Liver (tissue), 9 donors: ENCODE results near the gene DIPK1B. TPM values are rescaled to one million over a fixed set of nuclear protein-coding genes. Genes with fewer than 3 reads are reported as not detected.

ENCODE experiments used
- DNase-seq: peaks from one replicate; pipeline ENCODE4 v3.0.0-alpha.2; 2017; ENCODE audit warnings: low spot score
- H3K27ac ChIP-seq, 2 donors: one replicate each; pipeline ENCODE4 v1.7.0; 2013; ENCODE audit warnings: inconsistent platforms in 2 of 2, low read length in 2 of 2, control low read depth in 1 of 2, low read depth in 1 of 2, mild to moderate bottlenecking in 1 of 2
- H3K27me3 ChIP-seq, 4 donors: one replicate each; pipeline versions ENCODE4 v1.6.1 to v1.7.0; 2013; ENCODE audit warnings: low read length in 3 of 4, inconsistent platforms in 1 of 4, mild to moderate bottlenecking in 1 of 4, moderate library complexity in 1 of 4; ENCODE audit not compliant: control insufficient read depth in 4 of 4, insufficient read depth in 4 of 4
- H3K36me3 ChIP-seq, 4 donors: one replicate each; pipeline versions ENCODE4 v1.6.1 to v1.7.0; 2013; ENCODE audit warnings: low read length in 3 of 4, mild to moderate bottlenecking in 3 of 4, low read depth in 1 of 4, moderate library complexity in 1 of 4; ENCODE audit not compliant: control insufficient read depth in 4 of 4, insufficient read depth in 3 of 4
- H3K4me1 ChIP-seq, 4 donors: one replicate each; pipeline versions ENCODE4 v1.6.1 to v1.7.0; 2013; ENCODE audit warnings: low read length in 3 of 4, mild to moderate bottlenecking in 3 of 4, moderate library complexity in 1 of 4; ENCODE audit not compliant: control insufficient read depth in 4 of 4, insufficient read depth in 4 of 4
- H3K4me3 ChIP-seq, 3 donors: one replicate each; pipeline versions ENCODE4 v1.6.1 to v1.7.0; 2013; ENCODE audit warnings: low read length in 3 of 3, control low read depth in 1 of 3, low read depth in 1 of 3, mild to moderate bottlenecking in 1 of 3
- H3K9ac ChIP-seq, 2 donors: one replicate each; pipeline ENCODE4 v1.7.0; 2013; ENCODE audit warnings: low read length in 2 of 2, mild to moderate bottlenecking in 2 of 2, moderate library complexity in 2 of 2, control low read depth in 1 of 2, low read depth in 1 of 2
- H3K9me3 ChIP-seq, 4 donors: one replicate each; pipeline versions ENCODE4 v1.6.1 to v1.7.0; 2013; ENCODE audit warnings: low read length in 3 of 4; ENCODE audit not compliant: control insufficient read depth in 4 of 4
- CTCF ChIP-seq: fragments of 150-350 bp; IDR thresholded peaks from 2 replicates; pipeline ENCODE4 v1.5.1; 2017; ENCODE audit warnings: improper control_type of control experiment, low read depth, low read length; ENCODE audit not compliant: missing input control
- EGR1 ChIP-seq, 2 donors: IDR thresholded peaks; 2 replicates each; pipeline ENCODE4 v1.6.1; 2016 to 2018; ENCODE audit warnings: antibody characterized with exemption in 2 of 2, low read depth in 2 of 2
- FOXA1 ChIP-seq: IDR thresholded peaks from 2 replicates; pipeline ENCODE4 v1.6.1; 2016; ENCODE audit warnings: antibody characterized with exemption
- FOXA2 ChIP-seq: IDR thresholded peaks from 2 replicates; pipeline ENCODE4 v1.6.1; 2016; ENCODE audit warnings: antibody characterized with exemption
- GABPA ChIP-seq, 2 donors: IDR thresholded peaks in 1 of 2; conservative IDR thresholded peaks in 1 of 2; 2 replicates each; pipeline ENCODE4 v1.6.1; 2016; ENCODE audit warnings: antibody characterized with exemption in 2 of 2, mild to moderate bottlenecking in 1 of 2, moderate library complexity in 1 of 2
- HNF4A ChIP-seq, 2 donors: conservative IDR thresholded peaks; 2 replicates each; pipeline ENCODE4 v1.6.1; 2016; ENCODE audit warnings: antibody characterized with exemption in 2 of 2, mild to moderate bottlenecking in 2 of 2
- HNF4G ChIP-seq: IDR thresholded peaks from 2 replicates; pipeline ENCODE4 v1.6.1; 2016; ENCODE audit warnings: antibody characterized with exemption
- JUND ChIP-seq, 2 donors: IDR thresholded peaks; 2 replicates each; pipeline ENCODE4 v1.6.1; 2016; ENCODE audit warnings: antibody characterized with exemption in 2 of 2
- NR2F2 ChIP-seq: IDR thresholded peaks from 2 replicates; pipeline ENCODE4 v1.6.1; 2016; ENCODE audit warnings: antibody characterized with exemption
- RAD21 ChIP-seq, 2 donors: IDR thresholded peaks; 2 replicates each; pipeline ENCODE4 v1.6.1; 2016; ENCODE audit warnings: antibody characterized with exemption in 2 of 2, mild to moderate bottlenecking in 2 of 2
- REST ChIP-seq: IDR thresholded peaks from 2 replicates; pipeline ENCODE4 v1.6.1; 2016; ENCODE audit warnings: antibody characterized with exemption, mild to moderate bottlenecking
- RXRA ChIP-seq, 2 donors: IDR thresholded peaks; 2 replicates each; pipeline ENCODE4 v1.6.1; 2017 to 2018; ENCODE audit warnings: antibody characterized with exemption in 2 of 2, mild to moderate bottlenecking in 1 of 2
- SP1 ChIP-seq: IDR thresholded peaks from 2 replicates; pipeline ENCODE4 v1.6.1; 2018; ENCODE audit warnings: antibody characterized with exemption, mild to moderate bottlenecking
- YY1 ChIP-seq: IDR thresholded peaks from 2 replicates; pipeline ENCODE4 v1.6.1; 2016; ENCODE audit warnings: antibody characterized with exemption, mild to moderate bottlenecking
- WGBS: extraction: QIAGEN DNeasy Blood & Tissue Kit; methylation state at CpG from one replicate; pipeline ENCODE4 v1.1.7; 2013; 5-methylcytosine and 5-hydroxymethylcytosine counted together
- polyA plus RNA-seq, 2 donors: library from polyadenylated mRNA; stranded (reverse) in 1 of 2; unstranded in 1 of 2; fragments of 200-250 nt in 1 of 2; fragments of >200 nt in 1 of 2; fragmentation: Nextera tagmentation in 1 of 2; extraction: Ambion mirVana in 1 of 2; gene quantifications; one replicate each; pipeline versions ENCODE4 v1.2.1 to v1.2.3, GENCODE V29; 2013 to 2015
- total RNA-seq, 2 donors: library from RNA; depleted of rRNA; stranded (reverse); fragments of >200 nt; gene quantifications; one replicate each; pipeline ENCODE4 v1.2.3, GENCODE V29; 2014
- TF ChIP-seq, protein P1 (sequence below): IDR thresholded peaks from 2 replicates; pipeline ENCODE4 v1.6.1; 2016; ENCODE audit warnings: antibody characterized with exemption
- TF ChIP-seq, protein P2 (sequence below): IDR thresholded peaks from 2 replicates; pipeline ENCODE4 v1.6.1; 2016; ENCODE audit warnings: antibody characterized with exemption
- TF ChIP-seq, protein P3 (sequence below): IDR thresholded peaks from 2 replicates; pipeline ENCODE4 v1.6.1; 2016; ENCODE audit warnings: antibody characterized with exemption
- donor health status: healthy.
- donor health status: healthy.
- donor health status: healthy.
- donor health status: healthy.
- donor health status: healthy.

DIPK1B gene
- total and polyA plus RNA-seq, 4 donors, result 2.3 to 19.7 (median 5.2) TPM

DNA sequence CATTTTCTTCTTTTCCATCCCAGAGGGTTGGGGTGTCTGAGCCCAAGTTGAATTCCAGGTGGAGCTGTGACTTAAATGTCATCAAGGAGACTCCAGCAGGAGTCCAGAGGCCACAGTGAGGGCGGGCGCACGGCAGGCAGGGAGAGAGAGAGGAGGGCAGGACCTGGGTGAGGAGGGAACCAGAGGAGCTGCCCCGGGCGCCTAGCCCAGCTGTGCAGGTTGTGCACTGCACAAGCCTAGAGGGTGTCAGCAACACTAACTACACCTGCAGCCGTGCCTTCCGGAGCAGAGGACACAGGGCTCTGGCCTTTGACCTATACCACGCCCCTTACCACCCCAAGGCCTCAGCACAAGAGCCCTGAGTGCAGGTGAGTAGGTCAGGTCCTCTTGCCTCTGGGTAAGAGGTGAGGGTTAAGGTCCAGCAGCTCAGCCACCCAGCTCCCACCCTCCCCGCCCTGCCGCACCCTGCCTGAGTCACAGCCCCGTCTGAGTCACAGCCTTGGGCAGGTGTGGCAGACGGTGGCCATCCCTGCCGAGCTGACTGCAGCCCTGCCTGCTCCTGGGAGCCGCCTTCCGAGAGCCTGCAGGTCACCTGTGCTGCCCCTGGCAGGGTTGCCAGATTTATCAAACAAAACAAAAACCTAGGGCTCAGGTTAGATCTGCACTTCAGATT lies 18.7 kb upstream of the DIPK1B start:
- Histone ChIP-seq H3K9me3 (no peaks in the 10 kb centered on the region), H3K9ac (no peak overlapping the region), H3K4me1 (peaks cover 36 to 85% (median 69%) of the 10 kb centered on the region in 4 donors), H3K27me3 (no peaks in the 10 kb centered on the region), H3K36me3 (no peaks in the 10 kb centered on the region), H3K27ac (peak overlapping the region; percentile 51 to 78), H3K4me3 (no peak overlapping the region)
- 25% methylated on average over 15 of the region's 15 CpGs for WGBS
- no peak for TF ChIP-seq FOXA2
- TF ChIP-seq HNF4A (conservative IDR thresholded peaks at IDR 0.05), result peak; percentile 92 to 96
- TF ChIP-seq JUND (IDR thresholded peaks at IDR 0.05), result peak; percentile 86 to 89
- TF ChIP-seq, protein P1, sequence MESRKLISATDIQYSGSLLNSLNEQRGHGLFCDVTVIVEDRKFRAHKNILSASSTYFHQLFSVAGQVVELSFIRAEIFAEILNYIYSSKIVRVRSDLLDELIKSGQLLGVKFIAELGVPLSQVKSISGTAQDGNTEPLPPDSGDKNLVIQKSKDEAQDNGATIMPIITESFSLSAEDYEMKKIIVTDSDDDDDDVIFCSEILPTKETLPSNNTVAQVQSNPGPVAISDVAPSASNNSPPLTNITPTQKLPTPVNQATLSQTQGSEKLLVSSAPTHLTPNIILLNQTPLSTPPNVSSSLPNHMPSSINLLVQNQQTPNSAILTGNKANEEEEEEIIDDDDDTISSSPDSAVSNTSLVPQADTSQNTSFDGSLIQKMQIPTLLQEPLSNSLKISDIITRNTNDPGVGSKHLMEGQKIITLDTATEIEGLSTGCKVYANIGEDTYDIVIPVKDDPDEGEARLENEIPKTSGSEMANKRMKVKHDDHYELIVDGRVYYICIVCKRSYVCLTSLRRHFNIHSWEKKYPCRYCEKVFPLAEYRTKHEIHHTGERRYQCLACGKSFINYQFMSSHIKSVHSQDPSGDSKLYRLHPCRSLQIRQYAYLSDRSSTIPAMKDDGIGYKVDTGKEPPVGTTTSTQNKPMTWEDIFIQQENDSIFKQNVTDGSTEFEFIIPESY, result peak; percentile 39
- no peak for TF ChIP-seq CTCF
- TF ChIP-seq, protein P2, sequence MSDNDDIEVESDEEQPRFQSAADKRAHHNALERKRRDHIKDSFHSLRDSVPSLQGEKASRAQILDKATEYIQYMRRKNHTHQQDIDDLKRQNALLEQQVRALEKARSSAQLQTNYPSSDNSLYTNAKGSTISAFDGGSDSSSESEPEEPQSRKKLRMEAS, result peak; percentile 71
- TF ChIP-seq EGR1 (IDR thresholded peaks at IDR 0.05; ENCODE audit: low read depth in 2 of 2), result no peak
- peak; percentile 91 for TF ChIP-seq SP1
- TF ChIP-seq, protein P3, sequence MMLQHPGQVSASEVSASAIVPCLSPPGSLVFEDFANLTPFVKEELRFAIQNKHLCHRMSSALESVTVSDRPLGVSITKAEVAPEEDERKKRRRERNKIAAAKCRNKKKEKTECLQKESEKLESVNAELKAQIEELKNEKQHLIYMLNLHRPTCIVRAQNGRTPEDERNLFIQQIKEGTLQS, result peak; percentile 12
- peak; percentile 97 for TF ChIP-seq NR2F2
- peak; percentile 96 to 97 for TF ChIP-seq RXRA (IDR thresholded peaks at IDR 0.05)
- peak in 1 of 2 donors; percentile 43 for TF ChIP-seq GABPA (IDR thresholded peaks at IDR 0.05 in 1 of 2, conservative IDR thresholded peaks at IDR 0.05 in 1 of 2)
- no peak for TF ChIP-seq YY1
- peak; percentile 75 for TF ChIP-seq HNF4G
- no peak for TF ChIP-seq RAD21 (IDR thresholded peaks at IDR 0.05)
- no peak for TF ChIP-seq REST
- no peak for TF ChIP-seq FOXA1
- peak; percentile 66 for DNase-seq
